MCF 10A (cell line): ENCODE data around the gene SPOCK1. TPM values are rescaled to one million over a fixed set of nuclear protein-coding genes. Genes with fewer than 3 reads are reported as not detected.

Experiments
- BruUV-seq: library from RNA; stranded (reverse); fragments of 400-500 nt; replicated peaks from 2 replicates; lab custom pipeline; 2021; lab: Mats Ljungman, UMichigan
- CTCF ChIA-PET: fragments of 300-600 bp; sonication (Branson Sonifier 250); formaldehyde crosslinking; extraction: SDS; loops from one replicate; lab custom pipeline; 2021; ENCODE audit warnings: antibody characterized with exemption, inconsistent platforms; lab: Yijun Ruan, JAX
- POLR2A ChIA-PET: fragments of 300-600, 350-650 bp; sonication (Branson Sonifier 250); formaldehyde crosslinking; extraction: SDS; loops from one replicate; lab custom pipeline; 2020; ENCODE audit warnings: antibody characterized with exemption, inconsistent platforms; lab: Yijun Ruan, JAX
- DNase-seq: peaks from one replicate; pipeline ENCODE4 v3.0.0-alpha.2; 2018; ENCODE audit not compliant: unreplicated experiment
- H3K27ac Mint-ChIP-seq: one replicate; pipeline ENCODE4 v1.8.0; 2022; ENCODE audit warnings: mild to moderate bottlenecking, low read depth, mixed read lengths; ENCODE audit not compliant: unreplicated experiment
- H3K27me3 Mint-ChIP-seq: one replicate; pipeline ENCODE4 v1.8.0; 2022; ENCODE audit warnings: mixed read lengths; ENCODE audit not compliant: insufficient read depth, unreplicated experiment
- H3K36me3 Mint-ChIP-seq: one replicate; pipeline ENCODE4 v1.8.0; 2022; ENCODE audit warnings: mild to moderate bottlenecking, moderate library complexity, mixed read lengths; ENCODE audit not compliant: insufficient read depth, unreplicated experiment
- H3K4me1 Mint-ChIP-seq: one replicate; pipeline ENCODE4 v1.8.0; 2022; ENCODE audit warnings: mixed read lengths; ENCODE audit not compliant: insufficient read depth, unreplicated experiment
- H3K4me3 Mint-ChIP-seq: one replicate; pipeline ENCODE4 v1.8.0; 2022; ENCODE audit warnings: mild to moderate bottlenecking, moderate library complexity, mixed read lengths; ENCODE audit not compliant: unreplicated experiment
- H3K9me3 Mint-ChIP-seq: one replicate; pipeline ENCODE4 v1.8.0; 2022; ENCODE audit warnings: mixed read lengths; ENCODE audit not compliant: unreplicated experiment
- CTCF ChIP-seq: fragments of 200-600 bp; IDR thresholded peaks from one replicate; pipeline ENCODE4 v1.8.0; 2022; ENCODE audit warnings: antibody characterized with exemption, mild to moderate bottlenecking; ENCODE audit not compliant: unreplicated experiment
- intact Hi-C: fragments of 100-400 bp; cut with micrococcal nuclease; formaldehyde crosslinking; loops from 2 replicates; pipeline ENCODE4 v1.14.1; 2022
- total RNA-seq: library from RNA; stranded (reverse); gene quantifications from 2 replicates; pipeline ENCODE4 v1.2.3, GENCODE V29; 2022

SPOCK1 gene
- total RNA-seq, 1 experiment from 2014 or later, result 34.3 TPM

GRCh38 chr5:137082951-137083350, 416.2 kb downstream of the SPOCK1 start:
- BruUV-seq, result no TSS peak
- H3K9me3 Mint-ChIP-seq, result no peaks in the 10 kb centered on the region
- peaks cover 11% of the 10 kb centered on the region for H3K4me1 Mint-ChIP-seq
- H3K36me3 Mint-ChIP-seq, result no peaks in the 10 kb centered on the region
- H3K27ac Mint-ChIP-seq, result no peak overlapping the region
- no peaks in the 10 kb centered on the region for H3K27me3 Mint-ChIP-seq
- H3K4me3 Mint-ChIP-seq, result no peak overlapping the region
- no peak for DNase-seq
- no peak for TF ChIP-seq CTCF
- ChIA-PET POLR2A (interaction anchor here (0.6 kb wide), 1 partner anchor 227 kb away, joined by 3 read pairs; no protein-coding TSS in a partner anchor), CTCF (interaction anchor here (0.5 to 3.1 kb wide), 5 partner anchors 9 to 752 kb away, joined by 3 to 24 read pairs (median 6); no protein-coding TSS in a partner anchor)
- intact Hi-C loops, result no loop called here

GRCh38 chr5:137078171-137078665, 420.9 kb downstream of the SPOCK1 start:
- POLR2A ChIA-PET, result interaction anchor here (0.5 to 0.6 kb wide), 2 partner anchors 349 to 958 kb away, joined by 3 read pairs; no protein-coding TSS in a partner anchor
- CTCF ChIA-PET, result interaction anchor here (0.6 to 4.0 kb wide), 8 partner anchors 9 to 829 kb away, joined by 3 to 33 read pairs (median 4); no protein-coding TSS in a partner anchor
- intact Hi-C loops, result loop anchor here (10.0 kb wide), 2 partner anchors 237 to 417 kb away; partner anchors contain the start of gene SPOCK1
- DNase-seq, result peak; percentile 90
- Mint-ChIP-seq H3K9me3 (no peaks in the 10 kb centered on the region), H3K36me3 (no peaks in the 10 kb centered on the region), H3K4me3 (no peak overlapping the region), H3K27me3 (no peaks in the 10 kb centered on the region), H3K4me1 (peaks cover 22% of the 10 kb centered on the region), H3K27ac (no peak overlapping the region)
- no TSS peak for BruUV-seq
- no peak for TF ChIP-seq CTCF

- no peak overlapping the region for H3K4me3 Mint-ChIP-seq
- peaks cover 39% of the 10 kb centered on the region for H3K4me1 Mint-ChIP-seq
- intact Hi-C loops, result loop anchor here (1.0 to 10.0 kb wide), 4 partner anchors 67 to 419 kb away; partner anchors contain the start of gene SPOCK1
- DNase-seq, result peak; percentile 93
- no peaks in the 10 kb centered on the region for H3K27me3 Mint-ChIP-seq
- no peaks in the 10 kb centered on the region for H3K9me3 Mint-ChIP-seq
- no TSS peak for BruUV-seq
- CTCF ChIA-PET, result interaction anchor here (0.6 to 4.0 kb wide), 68 partner anchors 8 to 1003 kb away, joined by 3 to 33 read pairs (median 4); no protein-coding TSS in a partner anchor
- H3K27ac Mint-ChIP-seq, result no peak overlapping the region
- TF ChIP-seq CTCF, result peak; percentile 87
- H3K36me3 Mint-ChIP-seq, result no peaks in the 10 kb centered on the region
- POLR2A ChIA-PET, result interaction anchor here (1.0 to 1.6 kb wide), 4 partner anchors 66 to 548 kb away, joined by 4 to 7 read pairs (median 5); no protein-coding TSS in a partner anchor
Observed at GRCh38 chr5:137075163-137075970, 423.8 kb downstream of the SPOCK1 start.

GRCh38 chr5:137073189-137073588, 425.9 kb downstream of the SPOCK1 start:
- Mint-ChIP-seq H3K27me3 (no peaks in the 10 kb centered on the region), H3K4me1 (peaks cover 30% of the 10 kb centered on the region), H3K36me3 (no peaks in the 10 kb centered on the region), H3K9me3 (no peaks in the 10 kb centered on the region), H3K4me3 (no peak overlapping the region), H3K27ac (no peak overlapping the region)
- CTCF ChIA-PET, result interaction anchor here (0.6 to 4.0 kb wide), 6 partner anchors 9 to 426 kb away, joined by 3 to 24 read pairs (median 4); partner anchors contain the start of gene SPOCK1
- no peak for TF ChIP-seq CTCF
- no TSS peak for BruUV-seq
- DNase-seq, result no peak
- intact Hi-C loops, result loop anchor here (10.0 kb wide), 2 partner anchors 242 to 422 kb away; partner anchors contain the start of gene SPOCK1
- POLR2A ChIA-PET, result no interaction called here
